ENCODE results near the gene ATP2C2.

Gene ATP2C2

DNA sequence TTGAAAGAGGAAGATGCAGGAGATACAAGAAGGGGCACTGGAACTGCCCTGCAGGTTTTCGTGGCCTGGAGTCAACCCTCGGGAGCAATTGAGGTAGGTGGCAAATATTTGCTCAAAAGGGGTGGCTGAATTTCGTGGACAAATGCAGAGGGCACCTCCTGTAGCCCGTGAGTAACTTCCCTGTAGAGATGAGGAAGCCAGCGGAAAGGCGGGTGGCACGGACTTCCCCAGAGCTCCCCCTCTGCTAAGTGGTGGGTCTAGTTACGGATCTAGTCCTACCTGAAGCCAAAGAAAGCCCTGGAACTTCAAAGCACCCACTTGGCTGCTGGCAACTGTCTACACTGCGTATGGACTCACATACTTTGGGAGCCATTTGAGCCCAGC, 1.0 kb upstream of the ATP2C2 start:
- DNase-seq (ENCODE audit: low spot score): no peak
- TF ChIP-seq, protein P1, sequence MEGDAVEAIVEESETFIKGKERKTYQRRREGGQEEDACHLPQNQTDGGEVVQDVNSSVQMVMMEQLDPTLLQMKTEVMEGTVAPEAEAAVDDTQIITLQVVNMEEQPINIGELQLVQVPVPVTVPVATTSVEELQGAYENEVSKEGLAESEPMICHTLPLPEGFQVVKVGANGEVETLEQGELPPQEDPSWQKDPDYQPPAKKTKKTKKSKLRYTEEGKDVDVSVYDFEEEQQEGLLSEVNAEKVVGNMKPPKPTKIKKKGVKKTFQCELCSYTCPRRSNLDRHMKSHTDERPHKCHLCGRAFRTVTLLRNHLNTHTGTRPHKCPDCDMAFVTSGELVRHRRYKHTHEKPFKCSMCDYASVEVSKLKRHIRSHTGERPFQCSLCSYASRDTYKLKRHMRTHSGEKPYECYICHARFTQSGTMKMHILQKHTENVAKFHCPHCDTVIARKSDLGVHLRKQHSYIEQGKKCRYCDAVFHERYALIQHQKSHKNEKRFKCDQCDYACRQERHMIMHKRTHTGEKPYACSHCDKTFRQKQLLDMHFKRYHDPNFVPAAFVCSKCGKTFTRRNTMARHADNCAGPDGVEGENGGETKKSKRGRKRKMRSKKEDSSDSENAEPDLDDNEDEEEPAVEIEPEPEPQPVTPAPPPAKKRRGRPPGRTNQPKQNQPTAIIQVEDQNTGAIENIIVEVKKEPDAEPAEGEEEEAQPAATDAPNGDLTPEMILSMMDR (IDR thresholded peaks at IDR 0.05; ENCODE audit: extremely low read depth, missing control alignments): no peak

DNA sequence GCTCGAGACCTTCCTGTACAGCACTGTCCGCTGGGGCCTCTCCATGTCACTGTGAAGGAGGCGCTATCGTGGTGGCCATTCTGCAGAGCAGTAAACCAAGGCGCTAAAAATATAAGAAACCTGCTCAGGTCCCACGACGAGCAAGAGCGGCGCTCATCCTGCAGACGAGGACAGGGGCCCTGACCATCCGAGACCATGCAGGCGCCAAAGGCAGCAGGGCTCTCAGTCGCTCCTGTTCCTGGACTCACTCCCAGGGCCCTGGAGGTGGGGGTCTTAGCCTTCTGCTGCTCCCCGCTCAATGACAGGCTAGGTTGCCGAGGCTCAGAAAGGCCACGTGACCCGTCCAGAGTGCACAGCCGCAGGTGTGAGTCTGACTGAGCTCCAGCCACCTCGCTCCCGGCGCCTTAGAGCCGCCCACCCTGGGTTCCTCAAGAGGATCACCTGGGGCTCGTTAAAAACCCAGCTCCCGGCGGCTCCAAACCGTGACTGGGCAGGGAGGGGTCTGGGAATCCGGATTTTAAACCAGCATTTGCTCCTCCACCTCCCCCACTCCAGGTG, 509 bp upstream of the ATP2C2 start:
- TF ChIP-seq, protein P1 (IDR thresholded peaks at IDR 0.05; ENCODE audit: extremely low read depth, missing control alignments): no peak
- no peak for DNase-seq (ENCODE audit: low spot score)

- DNase-seq (ENCODE audit: low spot score): no peak
- TF ChIP-seq, protein P1 (IDR thresholded peaks at IDR 0.05; ENCODE audit: extremely low read depth, missing control alignments): no peak
Observed at GRCh38 chr16:84369105-84369504, 767 bp downstream of the ATP2C2 start.

DNA sequence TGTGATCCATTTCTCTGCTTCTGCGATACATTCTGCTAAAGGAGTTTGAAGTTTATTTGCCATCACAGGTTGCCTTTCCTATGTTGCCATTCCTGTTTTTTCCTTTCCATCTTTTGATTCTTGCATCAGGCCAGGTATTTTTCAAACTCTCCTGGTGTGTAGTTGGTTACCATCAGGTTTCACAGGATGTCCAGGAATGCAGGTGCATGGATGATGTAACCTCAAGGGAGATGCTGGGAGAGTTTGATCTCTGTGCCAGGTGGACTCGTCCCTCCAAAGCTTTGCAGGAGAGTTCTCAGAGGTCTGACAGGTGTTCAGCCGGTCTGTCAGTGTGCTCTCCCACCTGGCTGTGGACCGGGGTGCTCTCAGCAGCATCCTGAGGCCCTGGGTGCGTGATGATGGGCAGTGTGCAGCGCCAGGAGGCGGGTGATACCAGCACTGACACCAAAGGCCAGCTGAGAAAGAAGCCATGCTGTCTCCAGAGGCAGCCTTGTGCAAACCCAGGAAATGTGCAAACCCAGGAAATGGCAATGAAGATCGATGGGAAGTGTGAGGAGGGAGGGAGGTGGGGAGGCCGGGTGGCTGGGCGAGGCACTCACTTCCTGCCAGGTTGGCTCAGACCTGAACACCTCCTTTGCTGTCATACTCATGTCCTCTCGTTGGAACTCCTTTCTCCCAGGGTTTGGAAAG, 1.7 kb downstream of the ATP2C2 start:
- TF ChIP-seq, protein P1 (IDR thresholded peaks at IDR 0.05; ENCODE audit: extremely low read depth, missing control alignments): no peak
- DNase-seq (ENCODE audit: low spot score): no peak

GRCh38 chr16:84370723-84371552, 2.6 kb downstream of the ATP2C2 start:
- TF ChIP-seq, protein P1 (IDR thresholded peaks at IDR 0.05; ENCODE audit: extremely low read depth, missing control alignments): no peak
- no peak for DNase-seq (ENCODE audit: low spot score)

GRCh38 chr16:84371553-84371865, 3.2 kb downstream of the ATP2C2 start:
- TF ChIP-seq, protein P1 (IDR thresholded peaks at IDR 0.05; ENCODE audit: extremely low read depth, missing control alignments): no peak

GRCh38 chr16:84373907-84374489, 5.7 kb downstream of the ATP2C2 start:
- DNase-seq (ENCODE audit: low spot score): no peak

More at GRCh38 chr16:84371553-84371865, 3.2 kb downstream of the ATP2C2 start:
- DNase-seq (ENCODE audit: low spot score): no peak

More at GRCh38 chr16:84373907-84374489, 5.7 kb downstream of the ATP2C2 start:
- TF ChIP-seq, protein P1 (IDR thresholded peaks at IDR 0.05; ENCODE audit: extremely low read depth, missing control alignments): no peak

All from GM20000 (cell line).